Measurements from ENCODE around the gene RANBP1.

Gene RANBP1

GRCh38 chr22:20089226-20089976, 26.5 kb upstream of the RANBP1 start:
- peak; percentile 10 for DNase-seq

- peak; percentile 7 for DNase-seq
Observed at GRCh38 chr22:20089977-20090729, 25.8 kb upstream of the RANBP1 start.

GRCh38 chr22:20090730-20091240, 25.1 kb upstream of the RANBP1 start:
- no peak for DNase-seq

- DNase-seq, result no peak
Observed at GRCh38 chr22:20091690-20092476, 24.0 kb upstream of the RANBP1 start.

- DNase-seq, result no peak
Observed at GRCh38 chr22:20092477-20092854, 23.4 kb upstream of the RANBP1 start.

- DNase-seq, result no peak
Observed at GRCh38 chr22:20093418-20094196, 22.3 kb upstream of the RANBP1 start.

GRCh38 chr22:20094197-20094807, 21.6 kb upstream of the RANBP1 start:
- DNase-seq, result no peak

- DNase-seq, result no peak
Observed at GRCh38 chr22:20095521-20095920, 20.4 kb upstream of the RANBP1 start.

GRCh38 chr22:20096574-20097420, 19.1 kb upstream of the RANBP1 start:
- DNase-seq, result no peak

GRCh38 chr22:20099099-20099711, 16.7 kb upstream of the RANBP1 start:
- DNase-seq, result no peak

GRCh38 chr22:20101638-20102037, 14.3 kb upstream of the RANBP1 start:
- no peak for DNase-seq

- no peak for DNase-seq
Observed at GRCh38 chr22:20102203-20102780, 13.6 kb upstream of the RANBP1 start.

- no peak for DNase-seq
Observed at GRCh38 chr22:20105456-20106204, 10.3 kb upstream of the RANBP1 start.

GRCh38 chr22:20106205-20106848, 9.6 kb upstream of the RANBP1 start:
- no peak for DNase-seq

GRCh38 chr22:20106849-20107237, 9.1 kb upstream of the RANBP1 start:
- no peak for DNase-seq

- DNase-seq, result no peak
Observed at GRCh38 chr22:20107471-20107901, 8.4 kb upstream of the RANBP1 start.

- DNase-seq, result no peak
Observed at GRCh38 chr22:20107951-20108756, 7.8 kb upstream of the RANBP1 start.

GRCh38 chr22:20108757-20109230, 7.1 kb upstream of the RANBP1 start:
- no peak for DNase-seq

All from right hindlimb (tissue), 1 donor.